Liver (tissue), 9 donors: ENCODE measurements around the gene SELENOI. TPM values are rescaled to one million over a fixed set of nuclear protein-coding genes. Genes with fewer than 3 reads are reported as not detected.

ENCODE experiments used
- DNase-seq: peaks from one replicate; pipeline ENCODE4 v3.0.0-alpha.2; 2017; ENCODE audit warnings: low spot score
- H3K27ac ChIP-seq, 2 donors: one replicate each; pipeline ENCODE4 v1.7.0; 2013; ENCODE audit warnings: inconsistent platforms in 2 of 2, low read length in 2 of 2, control low read depth in 1 of 2, low read depth in 1 of 2, mild to moderate bottlenecking in 1 of 2
- H3K27me3 ChIP-seq, 4 donors: one replicate each; pipeline versions ENCODE4 v1.6.1 to v1.7.0; 2013; ENCODE audit warnings: low read length in 3 of 4, inconsistent platforms in 1 of 4, mild to moderate bottlenecking in 1 of 4, moderate library complexity in 1 of 4; ENCODE audit not compliant: control insufficient read depth in 4 of 4, insufficient read depth in 4 of 4
- H3K36me3 ChIP-seq, 4 donors: one replicate each; pipeline versions ENCODE4 v1.6.1 to v1.7.0; 2013; ENCODE audit warnings: low read length in 3 of 4, mild to moderate bottlenecking in 3 of 4, low read depth in 1 of 4, moderate library complexity in 1 of 4; ENCODE audit not compliant: control insufficient read depth in 4 of 4, insufficient read depth in 3 of 4
- H3K4me1 ChIP-seq, 4 donors: one replicate each; pipeline versions ENCODE4 v1.6.1 to v1.7.0; 2013; ENCODE audit warnings: low read length in 3 of 4, mild to moderate bottlenecking in 3 of 4, moderate library complexity in 1 of 4; ENCODE audit not compliant: control insufficient read depth in 4 of 4, insufficient read depth in 4 of 4
- H3K4me3 ChIP-seq, 3 donors: one replicate each; pipeline versions ENCODE4 v1.6.1 to v1.7.0; 2013; ENCODE audit warnings: low read length in 3 of 3, control low read depth in 1 of 3, low read depth in 1 of 3, mild to moderate bottlenecking in 1 of 3
- H3K9ac ChIP-seq, 2 donors: one replicate each; pipeline ENCODE4 v1.7.0; 2013; ENCODE audit warnings: low read length in 2 of 2, mild to moderate bottlenecking in 2 of 2, moderate library complexity in 2 of 2, control low read depth in 1 of 2, low read depth in 1 of 2
- H3K9me3 ChIP-seq, 4 donors: one replicate each; pipeline versions ENCODE4 v1.6.1 to v1.7.0; 2013; ENCODE audit warnings: low read length in 3 of 4; ENCODE audit not compliant: control insufficient read depth in 4 of 4
- EGR1 ChIP-seq, 2 donors: IDR thresholded peaks; 2 replicates each; pipeline ENCODE4 v1.6.1; 2016 to 2018; ENCODE audit warnings: antibody characterized with exemption in 2 of 2, low read depth in 2 of 2
- FOXA1 ChIP-seq: IDR thresholded peaks from 2 replicates; pipeline ENCODE4 v1.6.1; 2016; ENCODE audit warnings: antibody characterized with exemption
- FOXA2 ChIP-seq: IDR thresholded peaks from 2 replicates; pipeline ENCODE4 v1.6.1; 2016; ENCODE audit warnings: antibody characterized with exemption
- GABPA ChIP-seq, 2 donors: IDR thresholded peaks in 1 of 2; conservative IDR thresholded peaks in 1 of 2; 2 replicates each; pipeline ENCODE4 v1.6.1; 2016; ENCODE audit warnings: antibody characterized with exemption in 2 of 2, mild to moderate bottlenecking in 1 of 2, moderate library complexity in 1 of 2
- HNF4A ChIP-seq, 2 donors: conservative IDR thresholded peaks; 2 replicates each; pipeline ENCODE4 v1.6.1; 2016; ENCODE audit warnings: antibody characterized with exemption in 2 of 2, mild to moderate bottlenecking in 2 of 2
- HNF4G ChIP-seq: IDR thresholded peaks from 2 replicates; pipeline ENCODE4 v1.6.1; 2016; ENCODE audit warnings: antibody characterized with exemption
- JUND ChIP-seq, 2 donors: IDR thresholded peaks; 2 replicates each; pipeline ENCODE4 v1.6.1; 2016; ENCODE audit warnings: antibody characterized with exemption in 2 of 2
- NR2F2 ChIP-seq: IDR thresholded peaks from 2 replicates; pipeline ENCODE4 v1.6.1; 2016; ENCODE audit warnings: antibody characterized with exemption
- RAD21 ChIP-seq, 2 donors: IDR thresholded peaks; 2 replicates each; pipeline ENCODE4 v1.6.1; 2016; ENCODE audit warnings: antibody characterized with exemption in 2 of 2, mild to moderate bottlenecking in 2 of 2
- RXRA ChIP-seq, 2 donors: IDR thresholded peaks; 2 replicates each; pipeline ENCODE4 v1.6.1; 2017 to 2018; ENCODE audit warnings: antibody characterized with exemption in 2 of 2, mild to moderate bottlenecking in 1 of 2
- SP1 ChIP-seq: IDR thresholded peaks from 2 replicates; pipeline ENCODE4 v1.6.1; 2018; ENCODE audit warnings: antibody characterized with exemption, mild to moderate bottlenecking
- WGBS: extraction: QIAGEN DNeasy Blood & Tissue Kit; methylation state at CpG from one replicate; pipeline ENCODE4 v1.1.7; 2013; 5-methylcytosine and 5-hydroxymethylcytosine counted together
- polyA plus RNA-seq, 2 donors: library from polyadenylated mRNA; stranded (reverse) in 1 of 2; unstranded in 1 of 2; fragments of 200-250 nt in 1 of 2; fragments of >200 nt in 1 of 2; fragmentation: Nextera tagmentation in 1 of 2; extraction: Ambion mirVana in 1 of 2; gene quantifications; one replicate each; pipeline versions ENCODE4 v1.2.1 to v1.2.3, GENCODE V29; 2013 to 2015
- total RNA-seq, 2 donors: library from RNA; depleted of rRNA; stranded (reverse); fragments of >200 nt; gene quantifications; one replicate each; pipeline ENCODE4 v1.2.3, GENCODE V29; 2014
- TF ChIP-seq, protein P1 (sequence below): IDR thresholded peaks from 2 replicates; pipeline ENCODE4 v1.6.1; 2016; ENCODE audit warnings: antibody characterized with exemption
- TF ChIP-seq, protein P2 (sequence below): IDR thresholded peaks from 2 replicates; pipeline ENCODE4 v1.6.1; 2016; ENCODE audit warnings: antibody characterized with exemption
- TF ChIP-seq, protein P3 (sequence below): fragments of 150-350 bp; IDR thresholded peaks from 2 replicates; pipeline ENCODE4 v1.5.1; 2017; ENCODE audit warnings: improper control_type of control experiment, low read depth, low read length; ENCODE audit not compliant: missing input control
- TF ChIP-seq, protein P4 (sequence below): IDR thresholded peaks from 2 replicates; pipeline ENCODE4 v1.6.1; 2016; ENCODE audit warnings: antibody characterized with exemption
- TF ChIP-seq, protein P5 (sequence below): IDR thresholded peaks from 2 replicates; pipeline ENCODE4 v1.6.1; 2016; ENCODE audit warnings: antibody characterized with exemption, mild to moderate bottlenecking
- donor health status: healthy.
- donor health status: healthy.
- donor health status: healthy.
- donor health status: healthy.
- donor health status: healthy.

The SELENOI gene
- total and polyA plus RNA-seq, 4 donors: 6.2 to 55.9 (median 17.5) TPM

DNA sequence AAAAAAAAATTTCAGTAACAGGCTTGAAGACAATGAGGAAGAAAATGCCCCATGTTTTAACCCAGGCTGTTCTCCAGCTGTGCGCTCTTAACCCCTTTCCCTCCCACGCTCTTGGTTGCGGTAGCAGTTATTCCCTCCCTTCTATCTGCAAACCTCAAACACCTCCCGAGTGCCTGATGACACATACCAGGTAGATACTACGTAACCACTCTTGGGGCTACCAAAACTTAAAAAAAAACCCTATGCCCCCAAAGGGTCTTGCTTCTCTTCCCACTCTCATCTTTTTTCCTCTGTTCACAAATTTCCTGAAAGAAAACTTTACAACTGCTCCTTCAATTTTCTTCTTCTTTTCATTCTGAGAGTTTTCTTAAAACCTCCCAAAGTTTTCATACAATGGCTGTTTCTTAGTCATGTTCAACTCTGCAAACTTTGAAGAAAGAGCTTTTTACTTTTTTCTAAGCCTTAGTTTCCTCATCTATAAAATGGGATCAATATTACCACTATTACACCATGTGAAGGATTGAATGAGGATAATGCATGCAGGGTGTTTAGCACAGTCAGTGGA is 50.9 kb downstream of the SELENOI start:
- Histone ChIP-seq H3K9ac (no peak overlapping the region), H3K4me1 (peaks cover 0 to 4% (median 3%) of the 10 kb centered on the region in 4 donors), H3K9me3 (no peaks in the 10 kb centered on the region), H3K4me3 (no peak overlapping the region), H3K27ac (no peak overlapping the region), H3K36me3 (peaks cover 0 to 5% (median 5%) of the 10 kb centered on the region in 4 donors), H3K27me3 (no peaks in the 10 kb centered on the region)
- DNase-seq: no peak
- TF ChIP-seq HNF4G (no peak), SP1 (no peak), EGR1 (IDR thresholded peaks at IDR 0.05; ENCODE audit: low read depth in 2 of 2) (no peak), HNF4A (conservative IDR thresholded peaks at IDR 0.05) (no peak), JUND (IDR thresholded peaks at IDR 0.05) (no peak), FOXA2 (no peak), FOXA1 (no peak), NR2F2 (no peak), RXRA (IDR thresholded peaks at IDR 0.05) (no peak), RAD21 (IDR thresholded peaks at IDR 0.05) (no peak), GABPA (IDR thresholded peaks at IDR 0.05 in 1 of 2, conservative IDR thresholded peaks at IDR 0.05 in 1 of 2) (no peak)
- TF ChIP-seq, protein P1, sequence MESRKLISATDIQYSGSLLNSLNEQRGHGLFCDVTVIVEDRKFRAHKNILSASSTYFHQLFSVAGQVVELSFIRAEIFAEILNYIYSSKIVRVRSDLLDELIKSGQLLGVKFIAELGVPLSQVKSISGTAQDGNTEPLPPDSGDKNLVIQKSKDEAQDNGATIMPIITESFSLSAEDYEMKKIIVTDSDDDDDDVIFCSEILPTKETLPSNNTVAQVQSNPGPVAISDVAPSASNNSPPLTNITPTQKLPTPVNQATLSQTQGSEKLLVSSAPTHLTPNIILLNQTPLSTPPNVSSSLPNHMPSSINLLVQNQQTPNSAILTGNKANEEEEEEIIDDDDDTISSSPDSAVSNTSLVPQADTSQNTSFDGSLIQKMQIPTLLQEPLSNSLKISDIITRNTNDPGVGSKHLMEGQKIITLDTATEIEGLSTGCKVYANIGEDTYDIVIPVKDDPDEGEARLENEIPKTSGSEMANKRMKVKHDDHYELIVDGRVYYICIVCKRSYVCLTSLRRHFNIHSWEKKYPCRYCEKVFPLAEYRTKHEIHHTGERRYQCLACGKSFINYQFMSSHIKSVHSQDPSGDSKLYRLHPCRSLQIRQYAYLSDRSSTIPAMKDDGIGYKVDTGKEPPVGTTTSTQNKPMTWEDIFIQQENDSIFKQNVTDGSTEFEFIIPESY: no peak
- TF ChIP-seq, protein P2, sequence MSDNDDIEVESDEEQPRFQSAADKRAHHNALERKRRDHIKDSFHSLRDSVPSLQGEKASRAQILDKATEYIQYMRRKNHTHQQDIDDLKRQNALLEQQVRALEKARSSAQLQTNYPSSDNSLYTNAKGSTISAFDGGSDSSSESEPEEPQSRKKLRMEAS: no peak
- TF ChIP-seq, protein P3, sequence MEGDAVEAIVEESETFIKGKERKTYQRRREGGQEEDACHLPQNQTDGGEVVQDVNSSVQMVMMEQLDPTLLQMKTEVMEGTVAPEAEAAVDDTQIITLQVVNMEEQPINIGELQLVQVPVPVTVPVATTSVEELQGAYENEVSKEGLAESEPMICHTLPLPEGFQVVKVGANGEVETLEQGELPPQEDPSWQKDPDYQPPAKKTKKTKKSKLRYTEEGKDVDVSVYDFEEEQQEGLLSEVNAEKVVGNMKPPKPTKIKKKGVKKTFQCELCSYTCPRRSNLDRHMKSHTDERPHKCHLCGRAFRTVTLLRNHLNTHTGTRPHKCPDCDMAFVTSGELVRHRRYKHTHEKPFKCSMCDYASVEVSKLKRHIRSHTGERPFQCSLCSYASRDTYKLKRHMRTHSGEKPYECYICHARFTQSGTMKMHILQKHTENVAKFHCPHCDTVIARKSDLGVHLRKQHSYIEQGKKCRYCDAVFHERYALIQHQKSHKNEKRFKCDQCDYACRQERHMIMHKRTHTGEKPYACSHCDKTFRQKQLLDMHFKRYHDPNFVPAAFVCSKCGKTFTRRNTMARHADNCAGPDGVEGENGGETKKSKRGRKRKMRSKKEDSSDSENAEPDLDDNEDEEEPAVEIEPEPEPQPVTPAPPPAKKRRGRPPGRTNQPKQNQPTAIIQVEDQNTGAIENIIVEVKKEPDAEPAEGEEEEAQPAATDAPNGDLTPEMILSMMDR: no peak
- TF ChIP-seq, protein P4, sequence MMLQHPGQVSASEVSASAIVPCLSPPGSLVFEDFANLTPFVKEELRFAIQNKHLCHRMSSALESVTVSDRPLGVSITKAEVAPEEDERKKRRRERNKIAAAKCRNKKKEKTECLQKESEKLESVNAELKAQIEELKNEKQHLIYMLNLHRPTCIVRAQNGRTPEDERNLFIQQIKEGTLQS: no peak
- TF ChIP-seq, protein P5, sequence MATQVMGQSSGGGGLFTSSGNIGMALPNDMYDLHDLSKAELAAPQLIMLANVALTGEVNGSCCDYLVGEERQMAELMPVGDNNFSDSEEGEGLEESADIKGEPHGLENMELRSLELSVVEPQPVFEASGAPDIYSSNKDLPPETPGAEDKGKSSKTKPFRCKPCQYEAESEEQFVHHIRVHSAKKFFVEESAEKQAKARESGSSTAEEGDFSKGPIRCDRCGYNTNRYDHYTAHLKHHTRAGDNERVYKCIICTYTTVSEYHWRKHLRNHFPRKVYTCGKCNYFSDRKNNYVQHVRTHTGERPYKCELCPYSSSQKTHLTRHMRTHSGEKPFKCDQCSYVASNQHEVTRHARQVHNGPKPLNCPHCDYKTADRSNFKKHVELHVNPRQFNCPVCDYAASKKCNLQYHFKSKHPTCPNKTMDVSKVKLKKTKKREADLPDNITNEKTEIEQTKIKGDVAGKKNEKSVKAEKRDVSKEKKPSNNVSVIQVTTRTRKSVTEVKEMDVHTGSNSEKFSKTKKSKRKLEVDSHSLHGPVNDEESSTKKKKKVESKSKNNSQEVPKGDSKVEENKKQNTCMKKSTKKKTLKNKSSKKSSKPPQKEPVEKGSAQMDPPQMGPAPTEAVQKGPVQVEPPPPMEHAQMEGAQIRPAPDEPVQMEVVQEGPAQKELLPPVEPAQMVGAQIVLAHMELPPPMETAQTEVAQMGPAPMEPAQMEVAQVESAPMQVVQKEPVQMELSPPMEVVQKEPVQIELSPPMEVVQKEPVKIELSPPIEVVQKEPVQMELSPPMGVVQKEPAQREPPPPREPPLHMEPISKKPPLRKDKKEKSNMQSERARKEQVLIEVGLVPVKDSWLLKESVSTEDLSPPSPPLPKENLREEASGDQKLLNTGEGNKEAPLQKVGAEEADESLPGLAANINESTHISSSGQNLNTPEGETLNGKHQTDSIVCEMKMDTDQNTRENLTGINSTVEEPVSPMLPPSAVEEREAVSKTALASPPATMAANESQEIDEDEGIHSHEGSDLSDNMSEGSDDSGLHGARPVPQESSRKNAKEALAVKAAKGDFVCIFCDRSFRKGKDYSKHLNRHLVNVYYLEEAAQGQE: no peak
- WGBS: 95% methylated on average over 5 of the region's 5 CpGs
